IMR-90 (cell line): ENCODE data around the gene SERINC3. TPM values are rescaled to one million over a fixed set of nuclear protein-coding genes. Genes with fewer than 3 reads are reported as not detected.
A peak's percentile ranks its signal among the peaks of the same experiment; 100 is the strongest.

Experiments used
- ATAC-seq: fragments of 200-7000 bp; cut with Tn5 transposase; 2 replicates; pipeline ENCODE4 v1.9.1; 2020; ENCODE audit warnings: low read depth, mild to moderate bottlenecking, moderate library complexity
- BruUV-seq: library from RNA; stranded (reverse); fragments of 400-500 nt; replicated peaks from 2 replicates; lab custom pipeline; 2021; lab: Mats Ljungman, UMichigan
- CTCF ChIA-PET: fragments of 300-600 bp; formaldehyde crosslinking; extraction: SDS; loops from one replicate; lab custom pipeline; 2021; ENCODE audit warnings: antibody characterized with exemption; lab: Yijun Ruan, JAX
- POLR2A ChIA-PET: fragments of 300-600 bp; sonication (Branson Sonifier 250); formaldehyde crosslinking; loops from one replicate; lab custom pipeline; 2022; ENCODE audit warnings: antibody characterized with exemption; ENCODE audit not compliant: unreplicated experiment; lab: Charles Lee
- DNase-seq: peaks from one replicate; pipeline ENCODE4 v3.0.0; 2013
- H2AFZ ChIP-seq: replicated peaks from 2 replicates; pipeline ENCODE3; 2013; ENCODE audit warnings: low read length, mild to moderate bottlenecking; ENCODE audit not compliant: poor library complexity
- H2AK5ac ChIP-seq: 2 replicates; pipeline ENCODE4 v1.6.1; 2013; ENCODE audit warnings: low read depth, low read length, inconsistent platforms
- H2AK9ac ChIP-seq: replicated peaks from 2 replicates; pipeline ENCODE3; 2013; ENCODE audit warnings: mild to moderate bottlenecking, low read depth, low read length, moderate library complexity; ENCODE audit not compliant: poor library complexity
- H2BK120ac ChIP-seq: 2 replicates; pipeline ENCODE4 v1.6.1; 2013; ENCODE audit warnings: low read depth, low read length, inconsistent platforms
- H2BK15ac ChIP-seq: 3 replicates; pipeline ENCODE4 v1.6.1; 2013; ENCODE audit warnings: low read depth, low read length, inconsistent platforms
- H2BK20ac ChIP-seq: 2 replicates; pipeline ENCODE4 v1.6.1; 2013; ENCODE audit warnings: low read depth, mild to moderate bottlenecking, inconsistent platforms, low read length, moderate library complexity
- H2BK5ac ChIP-seq: 2 replicates; pipeline ENCODE4 v1.6.1; 2013; ENCODE audit warnings: mild to moderate bottlenecking, low read depth, low read length, inconsistent platforms; ENCODE audit not compliant: poor library complexity, severe bottlenecking
- H3K14ac ChIP-seq: replicated peaks from 2 replicates; pipeline ENCODE4 v1.6.1; 2013; ENCODE audit warnings: low read depth, low read length, inconsistent platforms
- H3K18ac ChIP-seq: 2 replicates; pipeline ENCODE4 v1.6.1; 2013; ENCODE audit warnings: low read depth, low read length, control low read depth
- H3K23ac ChIP-seq: 2 replicates; pipeline ENCODE4 v1.6.1; 2013; ENCODE audit warnings: low read depth, low read length, inconsistent platforms
- H3K27ac ChIP-seq: 2 replicates; pipeline ENCODE4 v1.5.1; 2013; ENCODE audit warnings: mild to moderate bottlenecking, control low read depth, low read length; ENCODE audit not compliant: insufficient read depth
- H3K27me3 ChIP-seq: 2 replicates; pipeline ENCODE4 v1.6.1; 2013; ENCODE audit warnings: low read length; ENCODE audit not compliant: control insufficient read depth, insufficient read depth
- H3K36me3 ChIP-seq: 2 replicates; pipeline ENCODE4 v1.6.1; 2013; ENCODE audit warnings: low read length, mixed read lengths; ENCODE audit not compliant: control insufficient read depth, insufficient read depth
- H3K4ac ChIP-seq: 2 replicates; pipeline ENCODE4 v1.6.1; 2013; ENCODE audit warnings: low read depth, low read length, inconsistent platforms
- H3K4me1 ChIP-seq: 2 replicates; pipeline ENCODE4 v1.6.1; 2013; ENCODE audit warnings: low read length, mixed read lengths; ENCODE audit not compliant: control insufficient read depth, insufficient read depth
- H3K4me2 ChIP-seq: 2 replicates; pipeline ENCODE4 v1.6.1; 2013; ENCODE audit warnings: low read depth, mild to moderate bottlenecking, control low read depth, low read length, moderate library complexity
- H3K4me3 ChIP-seq: 2 replicates; pipeline ENCODE4 v1.5.1; 2013; ENCODE audit warnings: low read depth, mild to moderate bottlenecking, control low read depth, low read length, moderate library complexity; ENCODE audit not compliant: insufficient read depth
- H3K56ac ChIP-seq: 2 replicates; pipeline ENCODE4 v1.6.1; 2013; ENCODE audit warnings: low read length, inconsistent platforms; ENCODE audit not compliant: insufficient read depth; ENCODE audit errors: extremely low read depth
- H3K79me1 ChIP-seq, 2 experiments: 2 replicates each; pipeline ENCODE4 v1.6.1; 2013; ENCODE audit warnings: low read length in 2 of 2, inconsistent platforms in 1 of 2, low read depth in 1 of 2
- H3K9ac ChIP-seq: 2 replicates; pipeline ENCODE4 v1.6.1; 2013; ENCODE audit warnings: low read depth, low read length, control low read depth
- H3K9me1 ChIP-seq: 2 replicates; pipeline ENCODE4 v1.6.1; 2013; ENCODE audit warnings: low read length, inconsistent platforms; ENCODE audit not compliant: insufficient read depth
- H3K9me3 ChIP-seq: 2 replicates; pipeline ENCODE4 v1.6.1; 2013; ENCODE audit warnings: low read length; ENCODE audit not compliant: control insufficient read depth, insufficient read depth
- H4K20me1 ChIP-seq: 2 replicates; pipeline ENCODE4 v1.6.1; 2013; ENCODE audit warnings: low read length, inconsistent platforms; ENCODE audit not compliant: insufficient read depth
- H4K5ac ChIP-seq: 2 replicates; pipeline ENCODE4 v1.6.1; 2013; ENCODE audit warnings: mild to moderate bottlenecking, low read depth, low read length, control low read depth
- H4K8ac ChIP-seq, 2 experiments: 2 replicates each; pipeline ENCODE4 v1.6.1; 2013; ENCODE audit warnings: low read depth in 2 of 2, low read length in 2 of 2, control low read depth in 1 of 2, inconsistent platforms in 1 of 2
- H4K91ac ChIP-seq: 2 replicates; pipeline ENCODE4 v1.6.1; 2013; ENCODE audit warnings: low read depth, low read length, inconsistent platforms; ENCODE audit not compliant: insufficient read depth
- BHLHE40 ChIP-seq: fragments of 150-350 bp; IDR thresholded peaks from 2 replicates; pipeline ENCODE4 v1.6.1; 2016; ENCODE audit warnings: mild to moderate bottlenecking, low read depth, low read length
- FOS ChIP-seq: fragments of 150-350 bp; IDR thresholded peaks from 2 replicates; pipeline ENCODE4 v1.6.1; 2016; ENCODE audit warnings: low read depth, low read length
- WGBS, 2 experiments: methylation state at CpG; one replicate each; pipeline versions ENCODE4 v1.1.5 to v1.1.7; 2013; ENCODE audit warnings: missing lambda C conversion rate in 2 of 2; ENCODE audit not compliant: insufficient read length in 1 of 2; ENCODE audit errors: extremely low coverage in 2 of 2; 5-methylcytosine and 5-hydroxymethylcytosine counted together
- dilution Hi-C: fragments of 300-500 bp; cut with HindIII; formaldehyde crosslinking; loops from one replicate; pipeline ENCODE4 v1.14.3; 2018; ENCODE audit warnings: low sequenced_read_pairs; ENCODE audit not compliant: unreplicated experiment
- in situ Hi-C: fragments of 300-500 bp; cut with MboI; formaldehyde crosslinking; loops from 3 replicates; pipeline ENCODE4 v1.14.3; 2019; ENCODE audit warnings: low sequenced_read_pairs, inconsistent platforms, mixed read lengths
- intact Hi-C: fragments of 100-400 bp; cut with micrococcal nuclease; formaldehyde crosslinking; loops from 2 replicates; pipeline ENCODE4 v1.10.0; 2022
- polyA plus RNA-seq, 3 experiments: library from polyadenylated mRNA; depleted of rRNA; stranded (reverse); fragments of >200 nt; gene quantifications; 2 replicates each; pipeline ENCODE4 v1.2.3, GENCODE V29; 2012; ENCODE audit warnings: low replicate concordance in 1 of 3
- total RNA-seq: library from RNA; depleted of rRNA; stranded (reverse); fragments of >200 nt; gene quantifications from 2 replicates; pipeline ENCODE4 v1.2.3, GENCODE V29; 2012

The SERINC3 gene
- total and polyA plus RNA-seq, 2 of the 4 experiments (the other 2 are of a cell fraction), result 101 to 132 TPM

DNA sequence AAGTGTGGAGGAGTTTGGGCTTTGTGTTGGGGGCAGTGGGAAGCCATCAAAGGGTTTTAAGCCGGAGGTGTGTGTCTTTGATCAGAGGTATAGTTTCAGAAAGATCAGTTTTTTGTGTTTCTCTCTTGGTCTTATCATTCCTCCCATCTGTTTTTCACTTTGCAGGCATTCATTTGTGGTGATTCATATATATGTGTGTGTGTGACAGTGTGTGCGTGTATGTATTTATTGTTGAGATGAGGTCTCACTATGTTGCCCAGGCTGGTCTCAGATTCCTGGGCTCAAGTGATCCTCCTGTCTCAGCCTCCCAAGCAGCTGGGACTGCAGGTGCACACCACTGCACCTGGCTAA lies 11.1 kb upstream of the SERINC3 start:
- POLR2A ChIA-PET, result no interaction called here
- H3K9ac ChIP-seq, result no peak overlapping the region

More for the DNA sequence above, 11.1 kb upstream of the SERINC3 start:
- Histone ChIP-seq H4K5ac (no peak overlapping the region), H3K36me3 (no peaks in the 10 kb centered on the region), H2AK9ac (peak overlapping the region; percentile 35), H3K4me3 (no peak overlapping the region), H3K27ac (no peak overlapping the region), H2BK15ac (no peak overlapping the region), H3K79me1 (peaks cover 15 to 21% of the 10 kb centered on the region in 2 experiments), H3K56ac (no peak overlapping the region), H3K23ac (no peak overlapping the region; the same call in 1 of the 2 replicates), H2BK5ac (no peak overlapping the region), H2AK5ac (no peak overlapping the region; the same call in 1 of the 2 replicates), H4K91ac (no peak overlapping the region), H2AFZ (no peak overlapping the region), H3K9me1 (0 out of 2 replicates have a peak, but pooled peaks cover 6% of the 10 kb centered on the region), H3K27me3 (no peaks in the 10 kb centered on the region), H3K4ac (peak overlapping the region; percentile 38; the same call in 1 of the 2 replicates), H3K4me1 (peaks cover 3% of the 10 kb centered on the region), H2BK20ac (no peak overlapping the region), H3K9me3 (no peaks in the 10 kb centered on the region), H4K8ac (no peak overlapping the region; a peak in 1 of 4 replicates), H4K20me1 (no peaks in the 10 kb centered on the region), H3K4me2 (peak overlapping the region; percentile 83), H3K18ac (no peak overlapping the region), H3K14ac (no peak overlapping the region), H2BK120ac (peak overlapping the region; percentile 28)
- CTCF ChIA-PET, result no interaction called here
- ATAC-seq, result no peak
- BruUV-seq, result no TSS peak
- in situ Hi-C loops, result loop anchor here (10.0 kb wide), 1 partner anchor 72 kb away; no protein-coding TSS in a partner anchor
- no CpG with 5 or more reads among the region's 2 CpGs for WGBS, 2 experiments
- intact Hi-C loops, result loop anchor here (5.0 kb wide), 2 partner anchors 39 to 199 kb away; no protein-coding TSS in a partner anchor
- DNase-seq, result peak; percentile 58
- dilution Hi-C loops, result no loop called here
- TF ChIP-seq FOS (peak; percentile 9; the same call in 1 of the 2 replicates), BHLHE40 (no peak)
